GM21723 (cell line): ENCODE measurements around the gene PAM16.
A peak's percentile ranks its signal among the peaks of the same experiment; 100 is the strongest.

ENCODE experiments used
- ATAC-seq: cut with Tn5 transposase; IDR thresholded peaks from one replicate; pipeline ENCODE4 v1.9.1; 2021; ENCODE audit warnings: mild to moderate bottlenecking, moderate library complexity; ENCODE audit not compliant: unreplicated experiment

The PAM16 gene

DNA sequence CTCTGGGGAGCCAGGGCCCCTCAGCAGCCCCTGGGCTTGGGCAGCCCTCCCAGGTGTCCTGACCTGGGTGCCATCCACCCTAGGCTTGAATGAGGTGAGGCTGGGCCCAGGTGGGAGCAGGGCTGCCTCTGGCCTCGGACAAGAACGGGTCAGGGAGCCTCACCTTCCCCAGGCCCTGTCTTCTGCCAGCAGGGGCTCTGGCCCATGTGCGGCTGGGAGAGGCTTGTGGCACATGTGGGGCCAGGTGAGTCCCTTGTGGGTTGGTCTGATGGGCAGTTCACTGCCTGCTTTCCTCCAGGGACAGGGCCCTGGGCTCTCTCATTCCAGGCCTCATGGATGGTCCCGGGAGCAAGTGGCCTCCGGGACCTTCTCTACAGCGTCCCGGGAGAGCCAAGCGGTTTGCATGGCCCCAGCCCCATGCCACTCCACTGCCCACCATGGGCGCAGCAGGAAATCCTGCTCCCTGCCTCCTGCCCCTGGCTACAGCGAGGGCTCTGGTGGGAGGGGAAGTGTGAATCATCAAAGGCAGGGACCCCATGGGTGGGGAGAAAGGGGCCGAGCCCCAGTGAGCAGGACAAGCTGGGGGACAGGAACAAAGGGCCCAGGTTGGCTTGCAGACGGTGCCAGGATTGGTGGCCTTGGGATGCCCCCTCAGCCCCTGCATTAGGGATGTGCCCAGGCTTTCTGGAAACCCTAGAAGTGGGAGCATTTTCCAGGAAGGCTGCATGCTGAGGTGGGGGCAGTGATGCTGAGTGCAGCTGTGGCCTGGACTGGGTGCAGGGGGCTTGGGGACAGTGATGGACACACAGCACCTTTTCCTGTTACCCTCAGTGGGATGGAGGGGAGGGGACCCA lies 32.7 kb upstream of the PAM16 start:
- no peak for ATAC-seq

DNA sequence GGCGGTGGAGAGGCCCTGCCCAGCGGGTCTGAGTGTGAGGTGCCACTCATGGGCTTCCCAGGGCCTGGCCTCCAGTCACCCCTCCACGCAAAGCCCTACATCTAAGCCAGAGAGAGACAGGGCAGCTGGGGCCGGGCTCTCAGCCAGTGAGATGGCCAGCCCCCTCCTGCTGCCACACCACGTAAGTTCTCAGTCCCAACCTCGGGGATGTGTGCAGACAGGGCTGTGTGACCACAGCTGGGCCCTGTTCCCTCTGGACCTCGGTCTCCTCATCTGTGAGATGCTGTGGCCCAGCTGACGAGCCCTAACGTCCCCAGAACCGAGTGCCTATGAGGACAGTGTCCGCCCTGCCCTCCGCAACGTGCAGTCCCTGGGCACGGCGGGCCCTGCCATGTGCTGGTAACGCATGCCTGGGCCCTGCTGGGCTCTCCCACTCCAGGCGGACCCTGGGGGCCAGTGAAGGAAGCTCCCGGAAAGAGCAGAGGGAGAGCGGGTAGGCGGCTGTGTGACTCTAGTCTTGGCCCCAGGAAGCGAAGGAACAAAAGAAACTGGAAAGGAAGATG lies 31.8 kb upstream of the PAM16 start:
- no peak for ATAC-seq

DNA sequence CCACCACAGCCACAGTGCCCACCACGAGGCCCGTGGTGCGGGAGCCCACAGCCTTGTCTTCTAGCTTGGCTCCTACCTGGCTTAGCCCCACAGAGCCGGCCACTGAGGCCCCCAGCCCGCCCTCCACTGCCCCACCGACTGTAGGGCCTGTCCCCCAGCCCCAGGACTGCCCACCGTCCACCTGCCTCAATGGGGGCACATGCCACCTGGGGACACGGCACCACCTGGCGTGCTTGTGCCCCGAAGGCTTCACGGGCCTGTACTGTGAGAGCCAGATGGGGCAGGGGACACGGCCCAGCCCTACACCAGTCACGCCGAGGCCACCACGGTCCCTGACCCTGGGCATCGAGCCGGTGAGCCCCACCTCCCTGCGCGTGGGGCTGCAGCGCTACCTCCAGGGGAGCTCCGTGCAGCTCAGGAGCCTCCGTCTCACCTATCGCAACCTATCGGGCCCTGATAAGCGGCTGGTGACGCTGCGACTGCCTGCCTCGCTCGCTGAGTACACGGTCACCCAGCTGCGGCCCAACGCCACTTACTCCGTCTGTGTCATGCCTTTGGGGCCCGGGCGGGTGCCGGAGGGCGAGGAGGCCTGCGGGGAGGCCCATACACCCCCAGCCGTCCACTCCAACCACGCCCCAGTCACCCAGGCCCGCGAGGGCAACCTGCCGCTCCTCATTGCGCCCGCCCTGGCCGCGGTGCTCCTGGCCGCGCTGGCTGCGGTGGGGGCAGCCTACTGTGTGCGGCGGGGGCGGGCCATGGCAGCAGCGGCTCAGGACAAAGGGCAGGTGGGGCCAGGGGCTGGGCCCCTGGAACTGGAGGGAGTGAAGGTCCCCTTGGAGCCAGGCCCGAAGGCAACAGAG lies 31.0 kb upstream of the PAM16 start:
- no peak for ATAC-seq

DNA sequence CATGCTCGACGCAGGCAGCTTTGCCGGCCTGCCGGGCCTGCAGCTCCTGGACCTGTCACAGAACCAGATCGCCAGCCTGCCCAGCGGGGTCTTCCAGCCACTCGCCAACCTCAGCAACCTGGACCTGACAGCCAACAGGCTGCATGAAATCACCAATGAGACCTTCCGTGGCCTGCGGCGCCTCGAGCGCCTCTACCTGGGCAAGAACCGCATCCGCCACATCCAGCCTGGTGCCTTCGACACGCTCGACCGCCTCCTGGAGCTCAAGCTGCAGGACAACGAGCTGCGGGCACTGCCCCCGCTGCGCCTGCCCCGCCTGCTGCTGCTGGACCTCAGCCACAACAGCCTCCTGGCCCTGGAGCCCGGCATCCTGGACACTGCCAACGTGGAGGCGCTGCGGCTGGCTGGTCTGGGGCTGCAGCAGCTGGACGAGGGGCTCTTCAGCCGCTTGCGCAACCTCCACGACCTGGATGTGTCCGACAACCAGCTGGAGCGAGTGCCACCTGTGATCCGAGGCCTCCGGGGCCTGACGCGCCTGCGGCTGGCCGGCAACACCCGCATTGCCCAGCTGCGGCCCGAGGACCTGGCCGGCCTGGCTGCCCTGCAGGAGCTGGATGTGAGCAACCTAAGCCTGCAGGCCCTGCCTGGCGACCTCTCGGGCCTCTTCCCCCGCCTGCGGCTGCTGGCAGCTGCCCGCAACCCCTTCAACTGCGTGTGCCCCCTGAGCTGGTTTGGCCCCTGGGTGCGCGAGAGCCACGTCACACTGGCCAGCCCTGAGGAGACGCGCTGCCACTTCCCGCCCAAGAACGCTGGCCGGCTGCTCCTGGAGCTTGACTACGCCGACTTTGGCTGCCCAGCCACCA lies 30.2 kb upstream of the PAM16 start:
- ATAC-seq, result no peak

DNA sequence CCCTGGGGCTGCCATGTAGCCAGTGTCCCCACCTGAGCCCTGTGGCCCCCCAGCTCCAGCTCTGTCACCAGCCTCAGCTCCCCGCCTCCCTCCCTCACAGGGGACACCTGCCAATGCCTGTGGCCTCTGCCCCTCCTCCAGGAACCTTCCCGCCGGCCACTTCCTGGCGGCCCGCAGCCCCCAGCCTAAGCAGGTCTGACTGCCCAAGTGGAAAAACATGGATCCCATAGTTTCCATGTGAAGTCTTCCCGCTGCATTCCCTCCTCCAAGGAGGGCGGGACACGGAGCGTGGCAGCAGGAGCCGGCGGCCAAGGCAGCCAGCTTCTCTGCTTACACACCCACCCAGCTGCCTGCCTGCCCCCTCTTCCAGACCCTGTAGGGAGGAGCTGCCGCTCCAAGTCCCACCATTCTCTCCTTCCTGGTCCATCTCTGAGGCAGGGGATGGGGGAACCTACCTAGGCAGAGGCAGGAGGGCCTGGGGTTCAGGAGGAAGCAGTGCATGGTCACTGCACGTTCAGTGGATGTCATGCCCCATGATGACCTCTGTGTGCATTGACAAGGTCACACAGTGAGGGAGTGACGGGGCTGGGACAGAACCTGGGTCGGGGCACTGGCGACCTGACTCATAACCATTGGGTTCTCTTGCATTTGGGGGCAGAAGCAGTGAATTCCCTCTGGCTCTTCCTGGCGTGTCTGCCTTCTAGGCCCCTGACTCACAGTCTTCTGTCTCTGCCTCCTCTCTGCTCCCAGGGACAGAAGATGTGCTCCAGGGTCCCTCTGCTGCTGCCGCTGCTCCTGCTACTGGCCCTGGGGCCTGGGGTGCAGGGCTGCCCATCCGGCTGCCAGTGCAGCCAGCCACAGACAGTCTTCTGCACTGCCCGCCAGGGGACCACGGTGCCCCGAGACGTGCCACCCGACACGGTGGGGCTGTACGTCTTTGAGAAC lies 29.3 kb upstream of the PAM16 start:
- ATAC-seq, result no peak

DNA sequence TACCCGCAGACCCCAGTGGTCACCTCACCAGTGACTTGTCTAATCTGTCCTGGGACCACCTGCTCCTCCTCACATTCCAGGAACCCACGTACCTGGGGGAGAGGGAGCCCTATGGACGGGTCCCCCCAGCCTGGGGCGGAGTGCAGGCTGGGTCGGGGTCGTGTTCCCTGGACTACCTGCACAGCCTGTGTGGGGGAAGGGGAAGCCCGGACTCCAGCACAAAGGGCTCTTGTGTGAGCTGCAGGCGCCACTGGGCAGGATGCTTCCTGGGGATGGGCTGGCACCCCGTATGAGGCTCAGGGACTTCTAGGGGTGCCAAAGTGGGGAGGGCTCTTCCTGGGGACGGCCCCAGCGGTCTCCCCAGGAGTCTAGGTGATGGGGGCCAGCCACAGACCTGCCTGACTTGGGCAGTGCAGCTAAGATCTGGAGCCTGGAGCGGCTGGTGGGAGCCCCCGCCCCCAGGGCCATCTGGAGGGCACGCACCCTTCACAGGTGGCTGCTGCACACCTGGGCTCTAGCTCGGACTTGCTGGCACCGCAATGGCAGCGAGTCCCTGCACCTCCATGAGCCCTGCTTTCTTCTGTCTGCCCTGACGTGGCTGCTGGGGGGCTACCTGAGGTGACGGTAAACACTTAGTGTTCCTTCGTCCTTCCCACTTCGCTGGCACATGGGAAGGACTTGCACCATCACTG lies 28.0 kb upstream of the PAM16 start:
- ATAC-seq, result no peak

GRCh38 chr16:4378161-4378666 lies 27.1 kb upstream of the PAM16 start:
- ATAC-seq, result no peak

- ATAC-seq, result no peak
Observed at GRCh38 chr16:4377573-4378154, 26.5 kb upstream of the PAM16 start.

DNA sequence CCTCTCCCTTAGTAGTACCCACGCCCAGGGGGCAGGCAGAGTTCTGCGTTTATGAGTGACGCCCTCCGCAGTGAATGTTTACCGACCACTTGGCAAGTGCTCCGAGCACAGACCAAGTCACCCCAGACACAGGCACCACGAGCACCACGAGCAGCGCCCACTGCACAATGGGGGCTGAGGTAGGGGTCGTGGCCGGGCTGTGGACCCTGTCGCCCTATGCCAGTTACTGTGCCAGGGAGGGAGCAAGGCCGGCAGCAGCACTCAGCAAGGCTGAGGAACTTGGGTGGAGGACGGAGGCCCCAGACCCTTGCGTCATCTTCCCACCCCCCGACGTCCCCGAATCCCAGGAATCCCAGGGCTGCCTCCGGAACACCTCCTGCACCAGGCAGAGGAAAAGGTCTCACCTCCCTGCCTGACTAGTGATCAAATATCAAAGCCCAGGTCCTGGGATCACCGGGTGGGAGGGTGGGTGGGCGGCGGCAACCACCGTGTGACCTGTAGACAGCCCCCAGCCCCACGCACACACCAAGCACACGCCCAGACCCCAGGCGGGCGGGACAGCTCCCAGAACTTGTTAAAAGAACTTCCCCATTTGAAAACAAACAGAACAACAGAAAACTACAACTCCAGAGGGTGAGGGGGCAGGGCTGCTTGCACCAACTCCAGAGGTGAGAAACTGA lies 25.9 kb upstream of the PAM16 start:
- no peak for ATAC-seq

GRCh38 chr16:4376126-4376892 lies 25.2 kb upstream of the PAM16 start:
- no peak for ATAC-seq

GRCh38 chr16:4375717-4376116 lies 24.6 kb upstream of the PAM16 start:
- ATAC-seq, result no peak

- no peak for ATAC-seq
Observed at GRCh38 chr16:4373909-4374742, 23.0 kb upstream of the PAM16 start.

GRCh38 chr16:4373356-4373908 lies 22.3 kb upstream of the PAM16 start:
- ATAC-seq, result no peak

- no peak for ATAC-seq
Observed at GRCh38 chr16:4372578-4373355, 21.6 kb upstream of the PAM16 start.

DNA sequence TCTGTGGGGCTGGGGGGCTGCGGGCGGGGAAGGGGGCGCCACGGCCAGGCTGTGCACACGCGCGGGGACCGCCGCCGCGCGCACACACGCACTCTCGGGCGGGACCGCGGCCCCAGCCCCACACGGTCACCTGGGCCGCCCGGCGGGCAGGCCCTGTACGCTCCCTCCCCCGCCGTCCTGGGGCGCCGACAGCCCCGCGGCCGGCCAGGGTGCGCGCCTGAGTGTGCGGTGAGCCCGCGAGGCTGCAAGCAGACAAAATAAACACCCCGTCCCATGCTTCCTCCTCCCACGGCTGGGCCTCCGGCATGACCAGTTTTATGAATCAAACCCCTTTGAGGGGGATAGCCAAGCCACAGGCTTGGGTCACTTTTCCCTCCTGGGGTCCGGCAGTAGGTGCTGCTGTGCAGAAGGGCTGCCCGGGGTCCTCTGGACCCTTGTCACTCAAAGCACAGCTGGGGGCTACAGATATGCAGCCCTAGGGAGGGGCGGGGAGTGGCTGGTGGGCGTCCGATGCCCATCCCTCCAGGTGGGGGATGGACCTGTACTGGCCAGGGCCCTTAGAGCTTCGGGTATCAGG lies 21.0 kb upstream of the PAM16 start:
- peak; percentile 25 for ATAC-seq
